ENCODE measurements around the gene PTPRK.
"Not testable (repeated sequence)": the region's sequence is repeated elsewhere in the genome, so short reads cannot be mapped to it uniquely, and the experiment has no call there.

PTPRK gene

DNA sequence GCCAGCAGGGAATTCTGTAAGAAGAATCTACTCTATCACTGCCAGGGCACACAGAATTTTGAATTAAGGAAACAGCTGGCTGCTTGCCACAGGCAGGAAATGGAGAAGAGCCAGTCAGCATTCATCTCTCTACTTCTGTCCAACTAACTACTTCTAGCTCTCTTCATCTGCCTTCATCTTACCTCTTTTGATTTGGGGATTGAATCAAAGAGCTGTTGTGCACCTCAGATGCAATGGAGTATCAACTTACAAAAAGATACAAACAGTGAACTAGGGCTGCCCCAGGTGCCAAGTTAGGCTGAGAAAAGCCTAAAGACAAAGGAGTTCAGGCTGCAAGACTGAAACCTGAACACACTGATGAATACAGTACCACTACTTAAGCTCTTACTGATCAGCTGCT lies 82.0 kb downstream of the PTPRK start:
- Histone ChIP-seq H3K4me3 (ENCODE audit: low read depth, low read length) (no peak overlapping the region), H3K36me3 (no peaks in the 10 kb centered on the region), H3K9me3 (no peaks in the 10 kb centered on the region; the same call in 1 of the 2 replicates), H3K27me3 (no peaks in the 10 kb centered on the region), H3K4me1 (peaks cover 7% of the 10 kb centered on the region)
- DNase-seq: peak; percentile 10
- TF ChIP-seq, protein P1, sequence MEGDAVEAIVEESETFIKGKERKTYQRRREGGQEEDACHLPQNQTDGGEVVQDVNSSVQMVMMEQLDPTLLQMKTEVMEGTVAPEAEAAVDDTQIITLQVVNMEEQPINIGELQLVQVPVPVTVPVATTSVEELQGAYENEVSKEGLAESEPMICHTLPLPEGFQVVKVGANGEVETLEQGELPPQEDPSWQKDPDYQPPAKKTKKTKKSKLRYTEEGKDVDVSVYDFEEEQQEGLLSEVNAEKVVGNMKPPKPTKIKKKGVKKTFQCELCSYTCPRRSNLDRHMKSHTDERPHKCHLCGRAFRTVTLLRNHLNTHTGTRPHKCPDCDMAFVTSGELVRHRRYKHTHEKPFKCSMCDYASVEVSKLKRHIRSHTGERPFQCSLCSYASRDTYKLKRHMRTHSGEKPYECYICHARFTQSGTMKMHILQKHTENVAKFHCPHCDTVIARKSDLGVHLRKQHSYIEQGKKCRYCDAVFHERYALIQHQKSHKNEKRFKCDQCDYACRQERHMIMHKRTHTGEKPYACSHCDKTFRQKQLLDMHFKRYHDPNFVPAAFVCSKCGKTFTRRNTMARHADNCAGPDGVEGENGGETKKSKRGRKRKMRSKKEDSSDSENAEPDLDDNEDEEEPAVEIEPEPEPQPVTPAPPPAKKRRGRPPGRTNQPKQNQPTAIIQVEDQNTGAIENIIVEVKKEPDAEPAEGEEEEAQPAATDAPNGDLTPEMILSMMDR (IDR thresholded peaks at IDR 0.05; ENCODE audit: low read depth, low read length): no peak

DNA sequence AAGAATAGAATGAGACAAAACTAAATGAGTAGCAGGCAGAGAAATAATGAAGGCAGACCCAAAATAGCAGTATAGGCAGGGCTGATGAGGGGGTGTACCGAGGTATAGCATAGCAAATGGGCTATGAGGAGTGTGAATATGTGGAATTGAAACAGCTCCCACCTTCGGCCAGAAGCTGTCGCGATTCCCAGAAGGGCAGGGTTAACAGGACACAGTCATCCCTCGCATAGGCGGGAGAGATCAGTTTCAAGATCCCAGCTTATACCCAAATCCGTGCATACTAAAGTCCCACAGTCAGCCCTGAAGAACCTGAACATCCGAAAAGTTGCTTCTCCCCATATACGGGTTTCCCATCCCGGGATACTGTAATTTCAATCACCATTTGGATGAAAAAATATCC lies 82.7 kb downstream of the PTPRK start:
- Histone ChIP-seq H3K4me1 (peaks cover 7% of the 10 kb centered on the region), H3K9me3 (no peaks in the 10 kb centered on the region; the same call in 1 of the 2 replicates), H3K36me3 (no peaks in the 10 kb centered on the region), H3K27me3 (no peaks in the 10 kb centered on the region), H3K4me3 (ENCODE audit: low read depth, low read length) (no peak overlapping the region)
- TF ChIP-seq, protein P1 (IDR thresholded peaks at IDR 0.05; ENCODE audit: low read depth, low read length): no peak
- no peak for DNase-seq

DNA sequence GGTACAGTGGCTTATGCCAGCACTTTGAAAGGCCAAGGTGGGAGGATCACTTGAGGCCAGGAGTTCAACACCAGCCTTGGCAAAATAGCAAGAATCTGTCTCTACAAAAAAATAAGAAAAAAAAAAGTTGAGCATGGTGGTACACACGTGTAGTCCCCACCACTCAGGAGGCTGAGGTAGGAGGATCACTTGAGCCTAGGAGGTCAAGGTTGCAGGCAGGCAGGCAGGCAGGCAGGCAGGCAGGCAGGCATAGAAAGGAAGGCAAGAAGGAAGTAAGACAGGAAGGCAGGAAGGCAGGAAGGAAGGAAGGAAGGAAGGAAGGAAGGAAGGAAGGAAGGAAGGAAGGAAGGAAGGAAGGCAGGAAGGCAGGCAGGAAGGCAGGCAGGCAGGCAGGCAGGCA lies 85.6 kb downstream of the PTPRK start:
- H3K4me3 ChIP-seq (ENCODE audit: low read depth, low read length); H3K9me3 ChIP-seq; DNase-seq; H3K36me3 ChIP-seq; H3K27me3 ChIP-seq; H3K4me1 ChIP-seq: not testable (repeated sequence)

DNA sequence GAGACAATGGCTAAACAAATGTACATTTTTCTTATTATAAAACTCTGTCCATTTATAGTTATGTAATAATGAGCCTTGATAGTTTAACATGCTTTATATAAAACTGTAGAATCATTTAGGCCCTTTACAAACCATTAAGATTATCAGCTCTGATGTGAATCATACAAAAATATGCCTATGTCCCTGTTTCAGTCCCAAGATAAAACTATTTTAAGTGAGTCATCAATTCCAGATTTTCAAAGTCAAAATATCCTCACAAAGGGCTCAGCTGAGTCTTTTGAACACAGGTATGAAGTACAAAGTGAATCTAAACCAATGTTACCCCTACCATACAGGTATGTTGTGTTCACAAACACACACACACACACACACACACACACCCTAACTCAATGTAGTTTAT lies 88.0 kb downstream of the PTPRK start:
- no peak for DNase-seq
- no peak overlapping the region for H3K4me3 ChIP-seq (ENCODE audit: low read depth, low read length)
- no peaks in the 10 kb centered on the region; the same call in 1 of the 2 replicates for H3K4me1 ChIP-seq
- TF ChIP-seq, protein P1 (IDR thresholded peaks at IDR 0.05; ENCODE audit: low read depth, low read length): no peak
- H3K36me3 ChIP-seq: no peaks in the 10 kb centered on the region
- no peaks in the 10 kb centered on the region for H3K9me3 ChIP-seq
- no peaks in the 10 kb centered on the region for H3K27me3 ChIP-seq

DNA sequence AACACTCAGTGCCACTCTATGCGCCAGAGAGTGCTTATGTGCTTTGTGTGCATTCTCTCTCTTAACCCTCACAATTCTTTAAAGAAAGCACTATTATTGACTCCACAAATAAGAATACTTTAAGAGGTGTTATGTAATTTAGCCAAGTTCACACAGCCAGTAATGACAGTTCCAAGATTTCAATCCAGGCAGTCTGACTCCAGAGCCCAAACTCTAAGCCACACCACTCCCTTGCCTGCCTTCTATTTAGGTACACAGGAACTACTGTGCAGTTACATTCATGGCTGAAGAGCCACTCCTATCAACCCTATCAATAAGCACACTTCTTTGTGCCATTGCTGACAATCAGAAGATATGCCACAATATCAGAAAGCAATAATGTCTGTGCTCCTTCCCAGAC lies 93.3 kb downstream of the PTPRK start:
- TF ChIP-seq, protein P1 (IDR thresholded peaks at IDR 0.05; ENCODE audit: low read depth, low read length): no peak
- Histone ChIP-seq H3K9me3 (no peaks in the 10 kb centered on the region), H3K4me3 (ENCODE audit: low read depth, low read length) (no peak overlapping the region), H3K4me1 (no peaks in the 10 kb centered on the region), H3K27me3 (no peaks in the 10 kb centered on the region), H3K36me3 (no peaks in the 10 kb centered on the region)
- no peak for DNase-seq

DNA sequence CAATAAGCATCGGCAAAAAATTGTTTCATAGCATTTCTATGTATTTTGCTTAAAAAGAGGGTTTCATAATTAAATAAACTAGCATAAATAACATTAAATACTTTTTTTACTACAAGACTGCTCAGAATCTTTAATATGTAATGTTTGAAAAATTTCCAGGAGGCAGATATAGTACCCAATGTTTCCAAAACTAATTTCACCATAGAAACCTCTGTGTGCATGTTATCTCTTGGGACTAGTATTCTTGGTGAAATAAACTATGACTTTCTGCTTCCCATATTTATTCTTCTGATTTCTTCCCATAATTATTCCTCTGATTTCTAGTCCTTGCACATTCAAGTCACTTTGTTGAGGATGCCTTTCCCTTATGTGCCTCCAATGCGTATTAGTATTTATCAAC lies 94.5 kb downstream of the PTPRK start:
- H3K36me3 ChIP-seq: no peaks in the 10 kb centered on the region

More for the DNA sequence above, 94.5 kb downstream of the PTPRK start:
- DNase-seq: no peak
- Histone ChIP-seq H3K27me3 (no peaks in the 10 kb centered on the region), H3K4me1 (no peaks in the 10 kb centered on the region), H3K9me3 (no peaks in the 10 kb centered on the region), H3K4me3 (ENCODE audit: low read depth, low read length) (no peak overlapping the region)
- TF ChIP-seq, protein P1 (IDR thresholded peaks at IDR 0.05; ENCODE audit: low read depth, low read length): no peak

Data from BE2C (cell line).